GM18873 (cell line): ENCODE results near the gene PADI2.
A peak's percentile ranks its signal among the peaks of the same experiment; 100 is the strongest.

Source experiments
- ATAC-seq: cut with Tn5 transposase; IDR thresholded peaks from one replicate; pipeline ENCODE4 v1.9.1; 2021; ENCODE audit warnings: mild to moderate bottlenecking, moderate library complexity, moderate number of reproducible peaks; ENCODE audit not compliant: unreplicated experiment, low FRiP score

The PADI2 gene

GRCh38 chr1:17061892-17062291 is 57.4 kb downstream of the PADI2 start:
- ATAC-seq, result no peak

- ATAC-seq, result no peak
Observed at GRCh38 chr1:17061486-17061885, 57.8 kb downstream of the PADI2 start.

GRCh38 chr1:17060306-17060749 is 58.9 kb downstream of the PADI2 start:
- ATAC-seq, result no peak

- no peak for ATAC-seq
Observed at GRCh38 chr1:17059391-17060305, 59.6 kb downstream of the PADI2 start.

GRCh38 chr1:17056551-17056950 is 62.7 kb downstream of the PADI2 start:
- ATAC-seq, result no peak

GRCh38 chr1:17055801-17056200 is 63.5 kb downstream of the PADI2 start:
- ATAC-seq, result no peak

- peak; percentile 94 for ATAC-seq
Observed at GRCh38 chr1:17053685-17054410, 65.4 kb downstream of the PADI2 start, which contains the start of gene SDHB. SDHB (minus strand) TSS chr1:17054032; CDS start chr1:17054019, 13 bp downstream.

GRCh38 chr1:17053086-17053684 is 66.1 kb downstream of the PADI2 start:
- ATAC-seq, result no peak

- ATAC-seq, result no peak
Observed at GRCh38 chr1:17052641-17053040, 66.6 kb downstream of the PADI2 start.

GRCh38 chr1:17052038-17052437 is 67.2 kb downstream of the PADI2 start:
- no peak for ATAC-seq

- ATAC-seq, result no peak
Observed at GRCh38 chr1:17047924-17048323, 71.3 kb downstream of the PADI2 start.

- ATAC-seq, result no peak
Observed at GRCh38 chr1:17046334-17046657, 73.0 kb downstream of the PADI2 start.

GRCh38 chr1:17045634-17046333 is 73.5 kb downstream of the PADI2 start:
- no peak for ATAC-seq

GRCh38 chr1:17045150-17045549 is 74.1 kb downstream of the PADI2 start:
- ATAC-seq, result no peak

- ATAC-seq, result no peak
Observed at GRCh38 chr1:17043676-17044075, 75.6 kb downstream of the PADI2 start.

- ATAC-seq, result no peak
Observed at GRCh38 chr1:17040135-17040534, 79.1 kb downstream of the PADI2 start.

- no peak for ATAC-seq
Observed at GRCh38 chr1:17039522-17039921, 79.7 kb downstream of the PADI2 start.

GRCh38 chr1:17033481-17033880 is 85.8 kb downstream of the PADI2 start:
- no peak for ATAC-seq

- no peak for ATAC-seq
Observed at GRCh38 chr1:17032741-17033140, 86.5 kb downstream of the PADI2 start.

- no peak for ATAC-seq
Observed at GRCh38 chr1:17031436-17031835, 87.8 kb downstream of the PADI2 start.

GRCh38 chr1:17030206-17030605 is 89.0 kb downstream of the PADI2 start:
- ATAC-seq, result no peak
